ENCODE measurements around the gene SELENOH. TPM values are rescaled to one million over a fixed set of nuclear protein-coding genes. Genes with fewer than 3 reads are reported as not detected.
A peak's percentile ranks its signal among the peaks of the same experiment; 100 is the strongest.

Gene SELENOH
- total RNA-seq, 1 experiment from 2014 or later, result 218 TPM

DNA sequence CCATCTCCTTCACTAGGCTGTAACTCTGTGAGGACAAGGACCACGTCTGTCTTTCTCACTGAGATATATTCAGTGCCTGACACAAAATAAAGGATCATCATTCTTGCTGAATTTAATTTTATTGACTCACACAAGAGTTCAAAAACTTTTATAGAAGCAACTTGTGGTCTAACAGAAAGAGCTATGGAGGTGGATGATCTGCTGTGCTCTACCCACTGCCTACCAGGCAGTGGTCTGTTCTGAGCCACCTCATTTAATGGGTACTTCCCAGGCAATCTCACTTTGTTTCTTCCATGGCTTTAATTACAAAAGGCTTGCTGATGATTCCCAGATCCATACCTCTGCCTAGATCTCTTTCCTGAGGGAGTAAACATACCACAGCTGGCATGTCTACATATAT is 5.6 kb downstream of the SELENOH start:
- no peak for DNase-seq (ENCODE audit: low spot score)

DNA sequence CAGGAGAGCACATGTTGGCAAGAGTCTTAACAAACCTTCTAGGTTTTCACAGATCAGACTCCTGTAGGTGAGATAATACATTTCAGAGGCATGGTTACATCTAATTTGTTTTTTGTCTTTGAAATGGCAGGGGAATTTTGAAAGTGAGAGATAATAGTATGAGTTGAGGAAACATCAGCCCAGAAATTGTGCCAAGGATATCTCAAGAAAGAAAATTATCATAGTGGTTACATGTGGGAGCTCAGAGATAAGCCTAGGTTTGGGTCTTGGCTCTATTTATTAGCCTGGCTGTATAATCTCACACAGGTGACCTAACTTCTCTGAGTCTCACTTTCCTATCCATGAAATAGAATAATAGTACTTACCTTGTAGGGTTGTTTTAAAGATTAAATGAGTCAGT is 9.9 kb downstream of the SELENOH start:
- no peak for DNase-seq (ENCODE audit: low spot score)

DNA sequence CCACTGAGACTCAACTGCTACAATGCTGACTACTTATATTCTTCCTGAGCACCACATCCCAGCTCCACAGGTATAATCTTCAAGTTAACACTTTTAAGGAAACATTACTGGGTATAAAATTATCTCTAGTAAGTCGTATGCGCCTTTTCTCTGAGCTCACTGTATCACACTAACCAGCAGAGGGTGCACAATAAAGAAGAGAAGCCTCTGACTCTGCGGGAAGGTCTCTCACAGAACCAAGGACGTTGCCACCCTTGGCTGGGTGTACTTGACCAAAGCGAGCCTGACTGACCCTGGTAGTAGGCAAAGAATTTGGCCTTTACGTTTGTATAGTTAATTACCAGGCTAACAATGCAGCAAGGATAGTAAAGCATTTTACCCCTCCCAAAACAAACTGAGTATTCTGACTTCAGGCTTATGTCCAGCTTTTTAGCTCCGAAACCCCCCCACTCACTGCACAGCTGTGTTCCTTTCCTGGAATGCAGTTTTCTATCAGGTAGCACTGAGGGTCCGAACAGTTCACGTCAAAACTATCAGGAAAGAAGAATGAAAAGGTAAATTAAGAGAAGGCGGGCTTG is 10.5 kb downstream of the SELENOH start, which contains the start of gene BTBD18:
Gene BTBD18 (minus strand): TSS at position 144 of the 578 bp plus-strand sequence. CDS start 631 bp downstream, outside the sequence.
- peak; percentile 34 for DNase-seq (ENCODE audit: low spot score)

DNA sequence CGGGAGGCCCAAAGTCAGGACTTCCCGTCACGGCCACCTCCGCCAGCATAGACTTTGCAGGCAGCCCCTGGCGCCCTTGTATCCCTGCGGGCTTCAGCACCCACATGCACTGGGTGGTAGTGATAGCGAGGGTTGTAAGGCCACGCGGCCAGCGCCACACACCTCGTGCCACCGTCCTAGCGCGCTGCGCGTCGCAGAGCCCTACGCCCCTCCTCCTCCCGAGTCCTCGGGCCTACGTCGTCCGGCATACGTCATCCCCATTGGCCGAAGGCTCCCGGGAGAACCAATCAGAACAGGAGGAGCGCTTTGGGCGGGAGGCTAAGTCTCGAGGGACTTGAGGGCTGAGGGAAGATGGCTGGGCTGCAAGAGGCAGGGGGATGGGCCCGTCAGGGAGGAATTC is 11.7 kb downstream of the SELENOH start:
- DNase-seq (ENCODE audit: low spot score), result no peak

DNA sequence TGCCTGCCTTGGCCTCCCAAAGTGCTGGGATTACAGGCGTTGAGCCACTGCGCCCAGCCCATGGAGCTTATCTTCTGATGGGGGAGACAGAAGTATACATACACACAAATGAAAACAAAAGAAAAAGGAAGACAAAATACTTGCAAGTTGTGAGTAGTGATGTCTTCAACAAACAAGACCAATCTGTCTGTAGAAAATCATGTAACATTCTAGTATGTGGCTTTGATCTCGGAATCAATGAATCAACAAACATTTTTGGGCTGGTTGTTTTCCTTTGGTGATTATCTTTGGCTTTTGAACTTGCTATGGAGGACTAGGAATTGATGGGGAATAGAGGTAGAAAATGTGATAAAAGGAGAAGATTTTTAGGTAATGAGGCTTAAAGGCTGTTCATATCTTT is 16.9 kb downstream of the SELENOH start:
- DNase-seq (ENCODE audit: low spot score), result no peak

DNA sequence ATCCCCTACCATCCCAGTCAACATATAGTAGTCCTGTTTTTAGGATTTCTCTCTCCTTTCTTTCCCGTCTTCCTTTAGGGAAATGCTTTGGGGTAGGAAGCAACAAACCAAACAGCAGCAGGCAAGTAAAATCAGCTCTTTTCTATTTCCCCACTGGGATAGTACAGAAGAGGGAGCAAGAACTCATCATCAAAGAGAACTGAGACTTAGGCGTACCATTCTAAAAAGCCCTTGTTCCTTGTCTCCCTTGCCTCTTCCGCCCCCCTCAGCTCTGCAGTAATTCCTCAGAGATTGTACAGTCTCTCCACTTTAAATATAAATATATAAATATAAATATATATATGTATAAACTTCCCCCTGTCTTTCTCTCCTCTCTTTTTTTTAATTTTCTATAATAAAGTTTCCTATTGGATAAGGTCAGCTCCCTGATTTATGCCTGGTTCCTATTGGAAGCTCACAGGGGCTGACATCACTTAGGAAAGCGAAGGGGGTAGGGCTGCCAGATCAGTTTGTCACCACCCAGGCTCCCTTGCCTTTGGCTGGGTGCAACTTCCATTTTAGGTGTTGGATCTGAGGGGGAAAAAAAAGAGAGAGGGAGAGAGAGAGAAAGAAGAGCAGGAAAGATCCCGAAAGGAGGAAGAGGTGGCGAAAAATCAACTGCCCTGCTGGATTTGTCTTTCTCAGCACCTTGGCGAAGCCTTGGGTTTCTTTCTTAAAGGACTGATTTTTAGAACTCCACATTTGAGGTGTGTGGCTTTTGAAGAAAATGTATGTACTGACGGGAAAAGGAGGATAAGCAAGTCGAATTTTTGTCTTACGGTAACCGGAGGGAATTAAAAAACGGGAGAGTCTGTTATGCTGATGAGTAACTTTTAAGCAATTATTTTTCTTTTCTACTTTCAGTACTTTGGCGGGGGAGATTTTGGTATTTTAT is 20.3 kb downstream of the SELENOH start, which contains the start of gene CTNND1:
Gene CTNND1 (plus strand): TSS at position 502 of the 934 bp plus-strand sequence. CDS start 29,677 bp downstream, outside the sequence.
- DNase-seq (ENCODE audit: low spot score), result peak; percentile 96

DNA sequence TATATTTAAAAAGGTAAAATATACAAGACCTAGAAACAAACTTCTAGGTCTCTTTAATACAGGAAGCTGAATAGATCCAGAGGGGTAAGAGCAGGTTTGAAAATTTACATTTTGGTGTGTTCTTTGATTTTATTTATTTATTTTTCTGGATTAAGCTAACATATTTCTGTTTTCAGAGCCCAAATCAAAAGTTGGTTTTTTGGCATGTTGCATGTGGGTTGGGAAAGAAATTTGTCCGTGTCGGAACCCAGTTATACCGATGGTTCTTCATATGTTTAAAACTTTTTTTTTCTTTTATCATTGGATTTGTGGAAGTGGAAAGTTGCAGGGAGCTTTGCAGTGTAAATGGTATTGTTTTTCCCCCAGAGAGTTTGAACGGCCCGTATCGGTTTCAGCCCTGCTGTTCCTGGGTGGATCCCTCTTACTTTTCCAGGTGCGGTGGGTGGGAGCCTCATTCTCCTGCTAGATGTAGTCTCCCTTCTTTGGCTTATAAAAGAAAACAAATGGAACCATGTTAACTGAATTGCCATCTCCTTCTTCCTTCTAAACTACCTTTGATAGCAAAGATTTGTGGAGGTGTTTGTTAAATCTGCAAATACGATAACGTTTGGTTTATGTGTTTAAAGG is 21.1 kb downstream of the SELENOH start:
- DNase-seq (ENCODE audit: low spot score), result no peak

DNA sequence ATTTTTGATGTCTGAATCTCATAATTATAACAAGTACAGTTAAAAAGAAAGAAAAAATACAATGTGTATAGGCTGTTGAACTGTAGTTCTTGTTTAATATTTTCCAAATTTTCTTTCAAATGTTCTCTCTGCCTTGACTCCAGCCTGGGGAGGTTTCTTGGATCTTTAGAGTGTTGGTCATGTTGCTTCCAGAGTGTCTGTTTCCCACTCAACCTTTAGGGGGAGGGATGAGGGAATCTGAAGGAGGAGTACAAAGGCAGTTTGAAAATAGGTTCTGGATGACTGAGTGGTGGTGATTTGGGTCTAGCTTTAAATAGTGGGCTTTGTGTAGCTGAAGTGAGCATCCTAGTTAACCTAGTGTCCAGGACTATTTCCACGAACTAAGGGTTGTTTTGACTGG is 22.3 kb downstream of the SELENOH start:
- peak; percentile 49 for DNase-seq (ENCODE audit: low spot score)

DNA sequence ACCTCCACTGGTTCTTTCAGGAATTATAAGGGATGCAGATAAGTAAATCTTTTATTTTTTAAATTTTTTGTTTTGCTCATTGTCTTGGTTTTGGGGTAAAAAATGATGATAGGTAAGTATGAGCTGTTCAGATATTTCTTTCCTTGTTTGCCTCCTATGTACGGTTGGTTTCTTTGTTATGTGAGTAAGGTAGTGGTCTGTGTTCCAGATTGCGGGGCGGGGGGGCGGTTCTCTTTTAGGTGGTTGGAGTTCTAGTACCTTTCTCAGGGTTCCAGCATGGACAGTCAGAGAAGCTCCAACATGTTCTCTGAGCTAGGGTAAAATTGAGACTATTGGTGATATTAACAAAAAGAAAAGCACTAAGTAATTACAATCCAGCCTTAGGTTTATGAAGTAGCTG is 22.7 kb downstream of the SELENOH start:
- no peak for DNase-seq (ENCODE audit: low spot score)

DNA sequence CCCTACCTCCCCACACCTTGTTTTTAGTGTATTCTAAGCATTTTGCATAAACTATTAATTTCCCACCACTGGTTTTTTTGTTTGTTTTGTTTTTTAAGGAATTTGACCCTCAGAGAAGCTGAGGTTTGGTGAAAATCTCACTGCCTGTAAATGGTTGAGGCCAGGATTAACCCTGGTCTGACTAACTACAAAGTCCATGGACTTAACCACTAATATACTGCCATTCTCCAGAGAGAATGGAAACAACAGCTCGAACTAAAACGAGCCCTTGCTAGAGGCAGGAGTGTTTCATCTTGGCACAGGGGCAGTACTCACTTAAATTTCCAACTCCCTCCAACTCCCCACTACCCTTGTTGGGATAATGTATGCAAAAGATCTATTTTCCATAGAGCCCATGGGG is 23.3 kb downstream of the SELENOH start:
- no peak for DNase-seq (ENCODE audit: low spot score)

DNA sequence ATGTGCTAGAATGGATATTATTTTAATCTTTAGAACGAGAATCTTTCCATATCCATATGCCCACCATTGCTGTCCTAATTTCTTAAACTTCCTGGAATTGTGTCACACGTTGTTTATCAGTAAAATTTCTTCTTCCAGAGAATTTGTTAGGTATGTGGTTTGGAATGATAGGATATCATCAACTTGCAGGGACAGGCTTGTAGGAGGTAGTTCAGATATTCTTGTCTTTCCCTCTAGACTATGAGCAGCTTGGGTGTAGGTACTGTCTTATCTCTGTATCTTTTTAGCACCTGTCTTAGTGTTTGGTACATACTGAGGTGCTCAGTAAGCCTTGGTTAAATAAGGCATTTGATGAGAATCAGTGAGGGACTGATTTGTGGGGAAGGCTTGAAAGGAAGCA is 23.7 kb downstream of the SELENOH start:
- no peak for DNase-seq (ENCODE audit: low spot score)

DNA sequence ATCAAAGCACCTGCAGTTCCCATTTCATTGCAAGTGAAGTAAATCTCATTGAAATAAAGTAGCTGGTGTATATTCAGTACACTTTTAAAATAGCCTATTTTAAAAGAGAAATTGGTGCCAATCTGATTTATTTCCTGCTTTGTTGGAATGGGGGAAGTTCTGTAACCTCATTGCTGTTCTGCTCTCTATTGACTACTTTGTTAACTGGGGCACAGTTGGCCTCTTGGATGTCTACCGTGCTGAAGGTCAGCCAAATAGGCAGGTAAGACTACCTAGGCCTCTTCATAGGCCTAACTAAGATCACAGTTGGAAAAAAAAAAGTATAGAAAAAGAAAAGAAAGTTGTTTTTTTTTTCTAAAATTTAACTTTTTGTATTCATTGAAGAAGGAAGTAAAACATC is 29.5 kb downstream of the SELENOH start:
- no peak for DNase-seq (ENCODE audit: low spot score)

DNA sequence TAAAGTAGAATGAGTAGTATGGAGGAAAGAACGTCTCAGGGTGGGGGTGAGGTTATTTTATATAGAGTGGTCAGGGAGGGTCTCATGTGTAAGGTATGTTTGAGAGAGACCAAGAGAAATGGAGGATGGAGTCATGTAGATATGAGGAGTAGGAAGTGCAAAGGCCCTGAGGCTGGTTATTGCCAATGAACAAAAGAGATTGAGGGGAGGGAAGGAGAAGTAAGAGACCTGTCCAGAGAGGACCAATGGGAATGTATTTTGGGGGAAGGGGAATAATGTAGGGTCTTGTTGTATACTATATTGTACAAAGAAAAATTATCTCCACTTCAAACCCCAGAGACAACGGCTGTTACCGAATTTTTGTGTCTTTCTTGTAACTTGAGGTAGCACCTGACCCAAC is 30.1 kb downstream of the SELENOH start:
- no peak for DNase-seq (ENCODE audit: low spot score)

DNA sequence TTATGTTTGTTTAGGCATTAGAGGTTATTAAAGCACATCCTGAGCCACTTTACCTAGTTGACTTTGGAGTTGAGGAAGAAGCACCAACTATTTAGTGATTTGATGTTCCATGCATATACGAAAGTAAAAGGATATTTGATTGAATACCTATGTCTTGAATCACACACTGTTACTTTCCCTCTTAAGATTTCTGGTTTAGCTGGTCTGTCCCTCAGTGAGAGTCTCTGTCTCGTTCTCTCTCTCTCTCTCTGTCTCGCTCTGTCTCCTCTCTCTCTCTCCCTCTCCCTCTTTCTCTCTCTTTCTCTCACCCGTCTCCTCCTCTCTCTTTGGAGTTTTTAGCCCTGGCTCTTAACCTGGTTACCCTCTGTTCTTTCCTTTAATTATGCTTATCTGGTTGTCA is 31.3 kb downstream of the SELENOH start:
- DNase-seq (ENCODE audit: low spot score), result no peak

DNA sequence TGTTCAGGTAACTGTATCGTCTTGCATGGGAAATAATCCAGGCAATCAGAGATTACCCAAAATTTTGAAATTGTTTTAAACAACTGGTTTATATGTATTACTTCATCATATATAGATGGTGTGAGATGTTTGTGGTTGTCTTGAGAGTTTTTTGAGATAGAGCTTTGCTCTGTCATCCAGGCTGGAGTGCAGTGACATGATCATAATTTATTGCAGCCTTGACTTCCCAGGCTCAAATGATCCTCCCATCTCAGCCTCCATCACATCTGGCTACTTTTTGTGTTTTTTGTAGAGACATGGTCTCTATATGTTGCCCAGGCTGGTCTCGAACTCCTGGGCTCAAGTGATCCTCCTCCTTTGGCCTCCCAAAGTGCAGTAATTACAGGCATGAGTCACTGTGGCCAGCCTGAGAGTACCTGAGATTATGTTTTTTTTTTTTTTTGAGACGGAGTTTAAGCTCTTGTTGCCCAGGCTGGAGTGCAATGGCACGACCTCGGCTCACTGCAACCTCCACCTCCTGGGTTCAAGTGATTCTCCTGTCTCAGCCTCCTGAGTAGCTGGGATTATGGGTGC is 31.8 kb downstream of the SELENOH start:
- DNase-seq (ENCODE audit: low spot score), result no peak

DNA sequence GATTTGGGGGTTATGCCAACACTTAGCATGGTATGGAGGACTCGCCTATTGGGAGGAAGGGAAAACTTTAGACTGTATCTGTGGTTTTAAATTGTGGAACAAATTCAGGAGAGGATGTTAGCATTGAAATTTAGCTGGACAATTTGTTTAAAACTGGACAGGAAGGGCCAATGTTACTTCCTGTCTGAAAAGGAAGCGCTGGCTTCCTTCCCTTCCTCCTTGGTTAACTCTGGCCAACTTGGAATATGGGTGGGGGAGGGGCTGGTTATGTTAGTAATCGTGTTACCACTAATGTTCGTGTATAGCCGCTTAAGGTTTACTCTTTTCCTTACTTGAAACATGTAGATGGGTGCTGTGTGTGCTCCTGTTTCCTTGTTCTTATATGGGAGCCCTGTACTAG is 34.2 kb downstream of the SELENOH start:
- no peak for DNase-seq (ENCODE audit: low spot score)

DNA sequence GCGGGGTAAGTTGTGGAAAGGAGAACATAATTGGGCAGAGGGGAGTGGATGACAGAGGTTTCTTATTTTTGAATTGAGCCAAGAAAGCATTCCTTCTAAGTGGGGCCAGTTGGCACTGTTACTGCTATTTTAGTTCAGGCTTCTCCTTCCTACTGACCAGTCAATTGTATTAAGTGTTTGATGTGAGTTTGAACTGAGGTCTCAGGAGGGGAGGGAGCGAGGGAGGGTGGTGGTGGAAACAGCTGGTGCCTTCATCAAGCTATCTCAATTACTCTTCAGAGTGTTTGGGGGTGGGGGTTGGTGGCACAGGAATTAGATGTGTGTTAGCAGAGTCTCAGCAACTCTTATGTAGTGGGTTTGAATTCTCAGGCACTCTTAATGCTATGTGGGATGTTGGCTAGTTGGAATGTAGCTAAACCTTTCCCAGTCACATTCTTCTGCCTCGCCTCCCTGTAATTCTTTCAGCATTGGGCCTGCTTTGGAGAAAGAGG is 34.8 kb downstream of the SELENOH start:
- no peak for DNase-seq (ENCODE audit: low spot score)

DNA sequence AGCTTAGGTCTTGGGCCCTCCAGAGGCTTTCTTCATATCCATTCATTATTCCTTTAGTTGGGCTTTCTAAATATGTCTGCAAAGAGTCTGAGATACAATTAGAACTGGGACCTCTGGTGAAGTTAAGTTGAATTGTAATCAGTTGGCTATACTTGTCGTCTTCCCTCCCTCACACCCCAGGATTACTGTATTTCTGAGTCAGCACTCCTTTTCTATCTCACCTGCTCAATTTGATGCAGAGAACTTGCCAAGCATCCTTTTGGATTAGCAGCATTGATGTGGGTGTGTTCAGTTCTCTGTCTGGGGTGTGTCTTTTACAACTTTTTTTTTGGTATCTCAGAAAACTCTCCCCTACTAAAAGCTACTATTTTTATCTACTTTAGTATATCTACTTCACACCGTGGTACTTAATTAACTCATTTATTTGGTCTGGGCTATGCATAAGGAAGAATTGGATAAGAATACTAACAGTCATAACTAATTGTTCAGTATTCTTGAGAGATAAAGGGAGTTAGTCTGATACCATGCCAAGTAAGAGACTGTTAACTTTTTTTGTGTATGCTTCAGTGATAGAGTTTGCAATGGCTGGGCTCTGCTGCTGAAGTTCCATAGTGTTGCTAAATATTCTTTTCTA is 35.4 kb downstream of the SELENOH start:
- no peak for DNase-seq (ENCODE audit: low spot score)

DNA sequence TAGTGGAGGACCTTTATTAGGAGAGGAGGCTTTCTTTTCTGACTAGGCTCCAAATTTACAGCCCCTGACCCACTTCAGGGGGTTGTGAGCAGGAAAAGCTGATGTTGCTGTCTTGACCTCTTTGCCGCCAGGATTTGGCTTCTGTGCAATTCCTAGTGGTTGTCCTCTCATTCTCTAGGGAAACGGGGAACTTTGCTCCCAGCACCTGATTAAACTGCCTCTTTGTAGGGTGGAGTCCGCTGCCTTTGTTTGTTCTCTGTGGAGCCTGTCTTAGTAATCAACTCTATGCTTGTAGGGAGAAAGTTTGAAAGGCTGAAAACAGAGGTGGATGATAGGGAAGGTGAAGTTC is 36.7 kb downstream of the SELENOH start:
- peak; percentile 43 for DNase-seq (ENCODE audit: low spot score)

DNA sequence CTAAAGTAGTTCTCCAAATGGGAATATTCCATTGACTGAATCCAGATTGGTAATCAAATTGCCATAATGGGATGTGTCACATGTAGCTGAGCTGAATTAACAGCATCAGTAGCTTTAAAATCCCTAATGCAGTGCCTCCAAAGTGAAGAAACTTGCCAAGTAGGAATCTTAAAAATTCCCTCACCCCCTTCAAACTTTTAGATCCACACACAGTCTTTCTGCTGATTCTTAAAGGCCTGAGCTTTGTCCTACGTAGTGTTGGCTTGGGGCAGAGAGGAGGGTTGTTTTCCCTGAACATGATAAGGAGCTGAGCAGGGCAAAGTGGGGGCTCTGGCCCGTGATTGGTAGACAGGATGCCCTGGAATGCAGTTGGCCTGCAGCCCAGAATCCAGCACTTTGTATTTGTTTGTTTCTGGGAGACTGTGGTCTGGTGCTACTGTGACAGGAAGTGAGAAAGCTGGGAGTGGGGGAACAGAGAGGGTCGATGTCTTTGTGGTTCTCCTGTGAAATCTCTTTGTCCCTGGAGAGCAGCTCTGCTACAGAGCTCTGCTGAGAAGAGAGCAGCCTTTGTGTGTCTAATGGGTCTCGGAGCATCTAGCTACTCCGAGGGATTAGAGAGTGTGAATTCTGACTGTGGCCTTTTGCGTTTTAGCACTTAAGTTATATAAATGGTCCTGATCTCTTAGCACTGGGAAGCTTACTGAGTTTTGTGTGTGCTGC is 37.2 kb downstream of the SELENOH start:
- peak; percentile 98 for DNase-seq (ENCODE audit: low spot score)

DNA sequence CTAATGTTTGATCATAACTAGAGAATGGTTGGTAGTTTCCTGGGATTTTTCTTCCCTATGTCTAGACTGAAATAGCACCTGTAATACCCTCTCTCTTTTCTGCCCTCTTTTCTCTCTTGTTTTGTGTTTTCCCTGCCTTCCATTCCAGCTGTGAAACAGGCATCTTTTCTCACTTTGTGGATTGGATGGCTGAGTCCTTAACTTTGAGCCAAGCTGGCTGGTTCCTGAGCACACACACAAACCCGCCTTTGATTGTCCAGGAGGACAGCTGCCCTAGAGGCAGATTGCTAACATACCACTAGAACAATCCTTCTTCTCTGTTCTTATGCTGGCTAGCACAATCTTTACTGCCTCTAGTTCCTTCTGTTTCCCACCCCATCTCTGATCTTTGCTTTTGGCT is 38.0 kb downstream of the SELENOH start:
- DNase-seq (ENCODE audit: low spot score), result peak; percentile 63
